Vagina (tissue), 2 donors: ENCODE results near the gene MORN5.

Experiments
- CTCF ChIP-seq, 3 experiments: fragments of 450-650 bp in 2 of 3; fragments of 200-600 bp in 1 of 3; sonication (generic) in 1 of 3; IDR thresholded peaks; one replicate each; pipeline ENCODE4 v1.5.1; 2017 to 2019; ENCODE audit warnings: antibody characterized with exemption in 3 of 3, mild to moderate bottlenecking in 2 of 3, moderate library complexity in 2 of 3
- POLR2A ChIP-seq, 2 donors: fragments of 450-650 bp; IDR thresholded peaks; one replicate each; pipeline ENCODE4 v1.6.1; 2017; ENCODE audit warnings: antibody characterized with exemption in 2 of 2, mild to moderate bottlenecking in 2 of 2, moderate library complexity in 2 of 2

- TF ChIP-seq CTCF (IDR thresholded peaks at IDR 0.05) (no peak), POLR2A (IDR thresholded peaks at IDR 0.05) (no peak)
These were observed 16.4 kb upstream of the MORN5 start for GRCh38 chr9:122143296-122143695.
